Transverse colon (tissue), 4 donors: ENCODE measurements around the gene EPN2. TPM values are rescaled to one million over a fixed set of nuclear protein-coding genes. Genes with fewer than 3 reads are reported as not detected.
A peak's percentile ranks its signal among the peaks of the same experiment; 100 is the strongest.

Experiments
- DNase-seq: peaks from one replicate; pipeline ENCODE4 v3.0.0-alpha.2; 2019
- H3K27ac ChIP-seq, 4 donors: fragments of 200-600 bp; sonication (generic); 2 replicates each; pipeline ENCODE4 v1.5.1; 2016 to 2018; ENCODE audit warnings: inconsistent platforms in 4 of 4
- H3K27me3 ChIP-seq: fragments of 200-600 bp; sonication (generic); 2 replicates; pipeline ENCODE4 v1.5.1; 2017; ENCODE audit warnings: inconsistent platforms
- H3K36me3 ChIP-seq, 4 donors: fragments of 200-600 bp; sonication (generic); 2 replicates each; pipeline ENCODE4 v1.5.1; 2017 to 2019; ENCODE audit warnings: inconsistent platforms in 4 of 4
- H3K4me1 ChIP-seq, 4 donors: fragments of 200-600 bp; sonication (generic); 2 replicates each; pipeline ENCODE4 v1.5.1; 2017 to 2020; ENCODE audit warnings: inconsistent platforms in 4 of 4
- H3K4me3 ChIP-seq, 4 donors: fragments of 200-600 bp; sonication (generic); 1 replicate in 1 of 4; 2 replicates in 3 of 4; pipeline versions ENCODE4 v1.5.1 to v1.6.1; 2017 to 2019; ENCODE audit warnings: inconsistent platforms in 4 of 4
- H3K9me3 ChIP-seq, 2 donors: fragments of 200-600 bp; sonication (generic); 2 replicates each; pipeline ENCODE4 v1.5.1; 2017 to 2019; ENCODE audit warnings: inconsistent platforms in 2 of 2
- CTCF ChIP-seq, 5 experiments: fragments of 200-600 bp in 3 of 5; fragments of 450-650 bp in 2 of 5; sonication (generic) in 3 of 5; IDR thresholded peaks; 1 replicate in 2 of 5; 2 replicates in 3 of 5; pipeline ENCODE4 v1.5.1; 2016 to 2017; ENCODE audit warnings: antibody characterized with exemption in 5 of 5, inconsistent platforms in 3 of 5, mild to moderate bottlenecking in 2 of 5, moderate library complexity in 1 of 5
- EP300 ChIP-seq: sonication (generic); formaldehyde crosslinking; IDR thresholded peaks from one replicate; pipeline ENCODE4 v1.6.1; 2017; ENCODE audit warnings: antibody characterized with exemption, low read depth
- POLR2A ChIP-seq: fragments of 450-650 bp; IDR thresholded peaks from one replicate; pipeline ENCODE4 v1.6.1; 2016; ENCODE audit warnings: antibody characterized with exemption, mild to moderate bottlenecking, moderate library complexity
- POLR2AphosphoS5 ChIP-seq, 3 donors: sonication (generic); formaldehyde crosslinking; IDR thresholded peaks; one replicate each; pipeline ENCODE4 v1.6.1; 2016; ENCODE audit warnings: antibody characterized with exemption in 3 of 3
- WGBS, 2 donors: methylation state at CpG; one replicate each; pipeline ENCODE4 v1.1.5; 2018; ENCODE audit warnings: low coverage in 1 of 2; 5-methylcytosine and 5-hydroxymethylcytosine counted together
- in situ Hi-C, 4 donors: fragments of 200-750 bp; cut with MboI; loops; one replicate each; pipeline versions ENCODE4 v1.15.0 to v1.15.1; 2017; ENCODE audit warnings: low sequenced_read_pairs in 3 of 4, low pct_ligation_motif_present in 1 of 4, low pct_unique_long_range_greater_than_20kb in 1 of 4
- intact Hi-C: fragments of 100-400 bp; cut with DNase I; formaldehyde crosslinking; loops from one replicate; pipeline ENCODE4 v1.15.1; 2023; ENCODE audit warnings: low total_unique reads
- total RNA-seq, 4 donors: library from RNA; depleted of rRNA; stranded (reverse); fragments of >200 nt; gene quantifications; one replicate each; pipeline ENCODE4 v1.1.0, GENCODE V29; 2016

Gene EPN2
- total RNA-seq, 4 donors from 2014 or later, result 30.4 to 98.7 (median 65.5) TPM

- WGBS, 2 donors, result 85 to 93% methylated on average over 5 to 7 of the region's 7 CpGs
- Histone ChIP-seq H3K9me3 (no peaks in the 10 kb centered on the region), H3K27me3 (no peaks in the 10 kb centered on the region), H3K4me3 (no peak overlapping the region), H3K4me1 (peaks cover 8 to 14% (median 12%) of the 10 kb centered on the region in 4 donors), H3K27ac (no peak overlapping the region), H3K36me3 (no peaks in the 10 kb centered on the region)
- TF ChIP-seq CTCF (IDR thresholded peaks at IDR 0.05) (no peak), EP300 (no peak), POLR2AphosphoS5 (IDR thresholded peaks at IDR 0.05) (no peak), POLR2A (no peak)
- intact Hi-C loops (no loop called here), in situ Hi-C loops (loop anchor here in 3 of 4 donors (25.0 kb wide), 2 partner anchors 278 to 403 kb away; partner anchors contain the start of gene ALDH3A2 (in 1 of the 3))
- DNase-seq, result no peak
These were observed 122.0 kb downstream of the EPN2 start for GRCh38 chr17:19359151-19359550.

GRCh38 chr17:19359856-19360255 is 122.7 kb downstream of the EPN2 start:
- WGBS, 2 donors, result 88% methylated on average over 1 to 5 of the region's 5 CpGs
- Histone ChIP-seq H3K4me1 (peaks cover 8 to 14% (median 12%) of the 10 kb centered on the region in 4 donors), H3K4me3 (no peak overlapping the region), H3K27ac (no peak overlapping the region), H3K27me3 (no peaks in the 10 kb centered on the region), H3K36me3 (no peaks in the 10 kb centered on the region), H3K9me3 (no peaks in the 10 kb centered on the region)
- DNase-seq, result no peak
- in situ Hi-C loops, result loop anchor here (5.0 to 25.0 kb wide), 5 partner anchors 85 to 405 kb away; partner anchors contain the start of gene ALDH3A2 (in 1 of the 4)
- TF ChIP-seq EP300 (no peak), CTCF (IDR thresholded peaks at IDR 0.05) (no peak), POLR2A (no peak), POLR2AphosphoS5 (IDR thresholded peaks at IDR 0.05) (no peak)
- intact Hi-C loops, result loop anchor here (10.0 kb wide), 2 partner anchors 145 to 405 kb away; no protein-coding TSS in a partner anchor

GRCh38 chr17:19360772-19361171 is 123.6 kb downstream of the EPN2 start:
- Histone ChIP-seq H3K27me3 (no peaks in the 10 kb centered on the region), H3K36me3 (no peaks in the 10 kb centered on the region), H3K27ac (no peak overlapping the region), H3K4me3 (no peak overlapping the region), H3K4me1 (peaks cover 8 to 14% (median 12%) of the 10 kb centered on the region in 4 donors), H3K9me3 (no peaks in the 10 kb centered on the region)
- in situ Hi-C loops (loop anchor here (5.0 to 25.0 kb wide), 5 partner anchors 84 to 404 kb away; partner anchors contain the start of gene ALDH3A2 (in 1 of the 4)), intact Hi-C loops (loop anchor here (10.0 kb wide), 2 partner anchors 144 to 404 kb away; no protein-coding TSS in a partner anchor)
- WGBS, 2 donors, result 85% methylated on average over 8 of the region's 8 CpGs; no CpG with 5 or more reads in 1 of the 2 donors
- DNase-seq, result no peak
- TF ChIP-seq CTCF (IDR thresholded peaks at IDR 0.05) (no peak), POLR2AphosphoS5 (IDR thresholded peaks at IDR 0.05) (no peak), EP300 (no peak), POLR2A (no peak)

GRCh38 chr17:19361326-19361725 is 124.2 kb downstream of the EPN2 start:
- Histone ChIP-seq H3K27me3 (no peaks in the 10 kb centered on the region), H3K9me3 (no peaks in the 10 kb centered on the region), H3K36me3 (no peaks in the 10 kb centered on the region), H3K4me3 (no peak overlapping the region), H3K27ac (peak overlapping the region in 3 of 4 donors; percentile 71 to 88 (median 85)), H3K4me1 (peaks cover 8 to 14% (median 12%) of the 10 kb centered on the region in 4 donors)
- no peak for TF ChIP-seq EP300
- TF ChIP-seq POLR2A, result no peak
- TF ChIP-seq POLR2AphosphoS5 (IDR thresholded peaks at IDR 0.05), result no peak
- TF ChIP-seq CTCF (IDR thresholded peaks at IDR 0.05), result no peak
- DNase-seq, result peak; percentile 10
- WGBS, 2 donors, result 79 to 80% methylated on average over 6 of the region's 6 CpGs
- in situ Hi-C loops, result loop anchor here (5.0 to 25.0 kb wide), 5 partner anchors 83 to 403 kb away; partner anchors contain the start of gene ALDH3A2 (in 1 of the 4)
- intact Hi-C loops, result loop anchor here (10.0 kb wide), 2 partner anchors 143 to 403 kb away; no protein-coding TSS in a partner anchor
